NCI-H146 treated with DMSO at 0.1 percent for 48 hours (cell line): ENCODE measurements around the gene ACTR5.

Experiments used
- DNase-seq: peaks from one replicate; lab custom pipeline; 2025; ENCODE audit not compliant: unreplicated experiment; lab: John Stamatoyannopoulos, UW

Gene ACTR5

DNA sequence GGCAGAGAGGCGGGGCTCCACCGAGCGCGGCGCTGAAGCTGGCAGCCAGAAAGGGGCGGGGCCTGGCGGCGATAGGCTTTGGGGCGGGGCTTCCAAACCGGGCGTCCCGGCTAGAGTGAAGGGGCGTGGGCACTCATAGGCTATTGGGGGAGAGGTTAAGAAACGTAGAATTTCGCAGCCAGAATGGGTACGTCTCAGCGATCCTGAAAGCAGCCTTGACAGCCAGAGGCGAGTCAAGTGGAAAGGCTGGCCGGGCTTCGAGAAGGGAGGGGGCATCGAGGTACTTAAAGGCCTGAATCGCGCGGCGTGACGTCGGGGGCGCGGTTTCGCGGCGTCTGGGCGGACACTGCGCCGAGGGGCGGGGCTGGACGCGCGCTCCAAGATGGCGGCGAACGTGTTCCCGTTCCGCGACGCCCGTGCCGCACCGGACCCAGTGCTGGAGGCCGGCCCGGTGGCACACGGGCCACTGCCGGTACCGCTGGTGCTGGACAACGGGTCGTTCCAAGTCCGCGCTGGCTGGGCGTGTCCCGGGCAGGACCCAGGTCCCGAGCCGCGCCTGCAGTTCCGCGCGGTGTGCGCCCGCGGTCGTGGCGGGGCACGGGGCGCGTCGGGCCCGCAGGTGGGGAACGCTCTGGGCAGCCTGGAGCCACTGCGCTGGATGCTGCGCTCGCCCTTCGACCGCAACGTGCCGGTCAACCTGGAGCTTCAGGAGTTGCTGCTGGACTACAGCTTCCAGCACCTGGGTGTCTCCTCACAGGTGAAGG, at the start of gene ACTR5:
ACTR5 (plus strand) TSS at position 364 of the 764 bp plus-strand sequence; CDS start at position 383, 19 bp downstream.
- peak; percentile 85 for DNase-seq

DNA sequence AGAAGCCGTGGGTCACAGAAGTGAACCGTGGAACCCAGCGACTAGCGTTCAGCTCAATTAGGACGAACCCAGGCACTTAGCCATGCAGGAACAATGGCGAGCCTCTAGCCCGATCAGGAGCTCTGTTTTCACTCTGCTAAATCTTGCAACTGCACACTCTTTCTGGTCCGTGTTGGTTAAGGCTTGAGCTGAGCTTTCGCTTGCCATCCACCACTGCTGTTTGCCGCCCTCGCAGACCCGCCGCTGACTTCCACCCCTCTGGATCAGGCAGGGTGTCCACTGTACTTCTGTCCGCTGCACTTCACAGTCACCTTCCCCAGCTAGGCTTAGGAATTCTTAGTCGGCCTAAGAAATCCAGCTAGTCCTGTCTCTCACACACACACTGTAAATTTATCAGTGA, 49.7 kb upstream of the ACTR5 start:
- DNase-seq, result no peak

DNA sequence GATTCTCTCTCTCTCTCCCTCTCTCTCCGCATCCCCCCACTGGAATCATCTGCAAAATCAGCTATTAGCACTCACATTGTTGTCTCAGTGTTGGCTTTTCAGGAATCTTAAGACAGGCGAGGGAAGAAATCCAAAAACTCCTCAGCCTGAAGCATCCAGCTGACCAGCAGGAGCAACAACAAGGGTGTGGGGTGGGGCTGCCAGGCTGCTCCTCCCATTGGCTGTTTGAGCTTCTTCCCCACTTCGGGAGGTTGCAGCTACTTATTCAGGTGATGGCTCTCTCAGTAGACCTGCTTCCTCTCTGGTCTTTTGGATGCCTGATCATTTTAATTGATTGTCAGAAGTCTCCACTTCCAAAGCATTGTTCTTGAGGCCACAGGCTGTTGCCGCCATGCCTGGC, 48.1 kb upstream of the ACTR5 start:
- DNase-seq, result no peak

DNA sequence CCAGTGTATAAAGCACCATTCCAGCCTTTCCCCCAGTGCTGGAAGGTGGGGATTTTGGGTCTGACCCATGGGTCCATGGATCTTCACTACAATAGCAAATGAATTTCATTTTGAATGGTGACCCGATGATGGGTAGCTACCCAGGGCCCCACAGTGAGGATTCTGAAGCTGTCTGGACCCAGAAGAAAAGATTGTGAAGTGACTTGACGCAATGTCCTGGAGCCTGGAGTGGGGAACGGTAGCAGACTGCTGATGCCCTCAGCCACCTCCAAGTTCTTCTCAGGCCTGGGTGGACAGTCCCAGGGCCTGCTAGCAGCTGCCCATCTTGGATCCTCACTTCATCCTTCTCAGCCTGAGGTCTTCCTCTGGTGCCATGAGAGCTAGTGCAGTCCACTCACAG, 47.3 kb upstream of the ACTR5 start:
- DNase-seq, result no peak

DNA sequence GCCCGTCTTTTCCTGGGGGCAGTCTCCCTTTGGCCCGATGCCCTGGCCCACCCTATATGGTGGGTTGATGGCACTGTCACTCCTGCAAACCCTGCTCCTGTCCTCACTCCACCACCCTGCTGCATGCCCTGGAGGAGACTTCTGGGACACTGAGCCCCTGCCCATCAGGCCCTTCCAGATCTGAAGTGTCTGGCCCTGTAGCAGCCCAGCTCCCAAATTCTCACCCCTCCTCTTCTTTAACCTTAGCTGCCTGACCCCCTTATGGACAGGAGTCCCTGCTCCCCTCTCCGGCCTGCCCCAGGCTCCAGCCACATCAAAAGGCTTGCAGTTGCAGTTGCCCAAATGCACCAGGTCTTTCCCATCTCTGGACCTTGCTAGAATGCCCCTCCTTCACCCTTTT, 44.7 kb upstream of the ACTR5 start:
- DNase-seq, result no peak

DNA sequence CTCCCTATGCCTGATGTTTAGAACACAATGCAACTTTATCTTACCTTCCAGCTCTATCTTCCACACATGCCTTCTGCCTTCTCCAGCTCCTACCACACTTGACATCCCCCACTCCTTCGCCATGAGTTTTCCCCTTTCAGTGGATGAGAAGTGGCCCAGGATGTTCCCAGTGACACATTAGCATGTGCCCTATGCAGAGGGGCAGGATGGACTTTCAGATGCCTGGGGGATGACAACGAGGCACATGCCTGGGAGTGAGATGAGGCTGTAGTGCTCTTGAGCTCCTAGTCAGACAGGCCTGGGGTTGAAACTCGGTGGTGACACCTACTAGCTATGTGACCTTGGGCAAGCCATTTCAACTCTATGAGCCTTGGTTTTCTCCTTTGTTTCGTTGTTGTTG, 44.1 kb upstream of the ACTR5 start:
- DNase-seq, result no peak

DNA sequence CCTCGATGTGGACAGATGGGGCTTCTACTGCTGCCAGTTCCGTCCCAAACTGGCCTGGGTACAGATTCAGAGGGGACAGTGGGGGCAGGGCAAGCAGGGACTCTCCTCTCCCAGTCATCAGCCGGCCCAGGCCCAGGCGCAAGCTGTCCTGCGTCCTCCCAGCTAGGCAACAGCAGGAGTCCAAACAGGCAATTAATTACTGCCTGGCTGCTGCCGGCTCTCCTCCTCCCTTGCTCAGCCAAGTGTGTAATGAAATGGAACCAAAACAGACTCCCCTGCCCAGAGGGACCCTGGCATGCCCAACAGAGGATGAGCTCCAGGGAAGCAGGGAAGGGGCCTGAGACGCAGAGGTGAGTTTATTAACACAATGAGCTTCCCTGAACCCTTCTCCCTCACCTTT, 41.8 kb upstream of the ACTR5 start:
- peak; percentile 64 for DNase-seq

DNA sequence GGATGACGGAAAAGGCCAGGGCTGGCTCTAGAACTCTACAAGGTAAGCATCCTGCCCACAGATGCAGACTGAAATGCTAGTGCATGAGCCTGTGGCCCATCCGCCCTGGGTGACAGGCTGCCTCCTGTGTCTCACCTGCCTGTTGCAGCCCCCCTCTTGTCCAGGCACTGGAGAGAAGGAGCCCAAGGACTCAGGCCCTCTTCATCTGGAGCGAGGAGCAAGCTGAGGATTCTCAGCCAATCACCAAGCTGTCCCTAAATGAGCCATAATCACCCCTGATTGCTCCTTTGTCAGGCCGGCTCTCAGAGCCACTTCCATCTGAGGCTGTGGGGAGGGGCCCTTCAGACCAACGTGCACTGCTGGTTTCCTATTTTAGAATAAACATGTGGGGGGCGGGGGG, 34.0 kb upstream of the ACTR5 start:
- DNase-seq, result no peak

DNA sequence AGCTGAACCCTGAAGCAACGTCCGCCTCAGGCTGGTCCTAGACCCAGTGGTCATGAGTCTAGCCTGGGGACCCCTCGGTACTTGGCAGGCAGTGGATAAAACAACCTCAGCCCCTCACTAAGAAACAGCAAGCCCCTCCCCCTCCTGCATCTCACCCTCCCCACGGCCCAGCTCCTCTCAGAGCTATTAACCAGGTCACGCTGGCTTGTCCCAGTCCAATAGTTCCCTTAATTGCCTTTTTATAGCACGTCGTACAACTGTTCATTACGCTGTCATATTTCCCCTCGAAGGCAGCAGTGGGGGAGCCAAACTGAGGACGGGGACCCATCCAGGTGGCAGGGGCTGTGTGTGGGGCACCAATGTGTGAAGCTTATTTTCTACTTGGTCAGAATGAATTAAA, 32.6 kb upstream of the ACTR5 start:
- DNase-seq, result no peak

DNA sequence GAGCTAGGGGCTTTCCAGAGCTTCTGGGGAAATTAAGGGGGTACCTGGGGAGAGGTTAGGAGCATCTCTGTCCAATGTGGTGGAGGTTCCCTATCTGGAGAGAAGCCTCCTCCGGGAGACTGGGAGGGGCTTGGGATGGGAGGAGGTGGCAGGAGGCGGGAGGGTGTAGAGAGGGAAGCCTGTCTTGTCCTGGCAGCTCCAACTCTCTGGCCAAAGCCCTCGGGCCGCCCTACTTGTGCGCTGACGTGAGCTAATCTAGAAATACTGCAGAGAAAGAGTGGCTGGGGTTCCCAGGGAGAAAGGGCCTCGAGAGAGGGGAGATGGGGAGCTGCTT, 25.6 kb upstream of the ACTR5 start:
- DNase-seq, result no peak

DNA sequence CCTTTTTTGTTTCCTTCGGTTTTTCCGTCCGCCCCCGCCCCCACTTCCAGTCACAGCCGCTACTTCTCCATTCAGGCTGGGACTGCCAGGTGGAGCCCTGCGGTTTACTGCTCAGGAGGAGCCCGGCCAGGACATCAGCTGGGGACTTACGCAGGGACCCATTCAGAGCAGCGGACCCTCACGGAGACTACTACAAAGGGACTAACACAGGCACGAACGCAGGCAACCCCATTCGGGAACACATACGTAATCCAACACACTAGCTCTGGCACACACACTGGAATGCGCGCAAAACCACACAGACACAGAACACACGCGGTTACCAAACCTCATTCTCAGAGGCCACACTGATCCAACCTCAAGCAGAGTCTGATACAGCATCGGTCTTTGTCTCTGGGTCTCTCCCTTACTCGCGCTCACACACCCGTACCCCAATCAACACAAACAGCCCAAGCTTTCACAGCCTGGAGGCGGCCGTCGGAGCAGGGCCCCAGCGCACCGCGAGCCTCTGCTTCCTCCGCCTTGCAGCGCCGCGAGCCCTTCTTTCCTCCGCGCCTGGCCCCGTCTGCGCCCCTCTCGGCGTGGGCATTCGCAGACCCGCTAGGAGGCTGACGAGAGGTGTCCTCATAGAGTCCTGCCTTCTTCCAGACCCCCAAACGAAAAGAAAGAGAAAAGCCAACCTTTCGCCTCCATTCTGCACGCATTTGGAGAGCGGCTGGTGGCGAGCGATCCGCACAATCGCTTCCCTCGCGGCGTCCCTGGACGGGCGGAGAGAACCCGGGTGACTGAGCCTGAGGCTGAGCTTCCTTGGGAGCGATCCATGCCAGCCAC, 25.0 kb upstream of the ACTR5 start:
- DNase-seq, result no peak

DNA sequence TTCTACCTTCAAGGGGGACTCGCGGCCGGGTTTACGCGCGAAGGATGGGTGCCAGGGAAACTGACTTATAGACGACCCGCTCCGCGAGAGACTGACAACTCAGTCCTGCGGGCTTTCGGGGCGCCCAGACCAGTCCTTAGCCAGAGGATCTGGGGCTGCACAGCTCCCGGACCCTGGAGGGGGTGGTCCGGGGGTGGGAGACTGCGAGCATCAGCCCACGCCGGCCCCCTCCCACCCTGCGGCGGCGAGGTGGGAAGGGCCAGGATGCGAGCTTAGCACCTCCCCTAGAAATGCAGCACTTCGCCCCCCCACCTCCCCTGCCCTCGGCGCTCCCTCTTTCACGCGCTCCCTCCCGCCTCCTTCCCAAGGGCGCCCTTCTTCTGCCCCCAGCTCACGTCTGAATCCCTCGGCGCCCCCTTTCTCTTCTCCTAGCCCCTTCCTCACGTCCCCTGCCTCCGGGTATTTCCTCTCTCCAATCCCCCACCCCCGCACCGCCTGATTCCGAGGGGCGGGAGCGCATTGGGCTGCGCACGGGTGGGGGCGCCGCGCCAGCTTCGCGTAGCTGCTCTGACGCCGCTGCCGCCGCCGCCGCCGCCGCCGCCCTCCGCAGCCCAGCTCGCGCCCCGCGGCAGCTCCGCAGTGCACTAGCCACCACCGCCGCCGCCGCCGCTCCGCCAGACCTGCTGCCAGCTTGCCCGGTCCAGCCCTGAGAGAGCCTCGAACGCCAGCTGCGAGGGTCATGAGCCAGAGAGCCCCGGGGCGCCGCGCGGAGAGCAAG, 24.2 kb upstream of the ACTR5 start, which contains the start of gene SLC32A1:
SLC32A1 (plus strand) TSS at position 639 of the 778 bp plus-strand sequence. CDS start 239 bp downstream, outside the sequence.
- DNase-seq, result no peak

DNA sequence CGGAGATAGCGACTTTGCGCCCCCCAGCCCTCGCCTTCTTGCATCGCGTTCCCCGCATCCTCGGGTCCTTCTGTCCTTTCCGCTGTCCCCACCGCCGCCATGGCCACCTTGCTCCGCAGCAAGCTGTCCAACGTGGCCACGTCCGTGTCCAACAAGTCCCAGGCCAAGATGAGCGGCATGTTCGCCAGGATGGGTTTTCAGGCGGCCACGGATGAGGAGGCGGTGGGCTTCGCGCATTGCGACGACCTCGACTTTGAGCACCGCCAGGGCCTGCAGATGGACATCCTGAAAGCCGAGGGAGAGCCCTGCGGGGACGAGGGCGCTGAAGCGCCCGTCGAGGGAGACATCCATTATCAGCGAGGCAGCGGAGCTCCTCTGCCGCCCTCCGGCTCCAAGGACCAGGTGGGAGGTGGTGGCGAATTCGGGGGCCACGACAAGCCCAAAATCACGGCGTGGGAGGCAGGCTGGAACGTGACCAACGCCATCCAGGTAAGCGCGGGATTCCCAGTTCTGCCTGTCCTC, 23.6 kb upstream of the ACTR5 start:
- no peak for DNase-seq

DNA sequence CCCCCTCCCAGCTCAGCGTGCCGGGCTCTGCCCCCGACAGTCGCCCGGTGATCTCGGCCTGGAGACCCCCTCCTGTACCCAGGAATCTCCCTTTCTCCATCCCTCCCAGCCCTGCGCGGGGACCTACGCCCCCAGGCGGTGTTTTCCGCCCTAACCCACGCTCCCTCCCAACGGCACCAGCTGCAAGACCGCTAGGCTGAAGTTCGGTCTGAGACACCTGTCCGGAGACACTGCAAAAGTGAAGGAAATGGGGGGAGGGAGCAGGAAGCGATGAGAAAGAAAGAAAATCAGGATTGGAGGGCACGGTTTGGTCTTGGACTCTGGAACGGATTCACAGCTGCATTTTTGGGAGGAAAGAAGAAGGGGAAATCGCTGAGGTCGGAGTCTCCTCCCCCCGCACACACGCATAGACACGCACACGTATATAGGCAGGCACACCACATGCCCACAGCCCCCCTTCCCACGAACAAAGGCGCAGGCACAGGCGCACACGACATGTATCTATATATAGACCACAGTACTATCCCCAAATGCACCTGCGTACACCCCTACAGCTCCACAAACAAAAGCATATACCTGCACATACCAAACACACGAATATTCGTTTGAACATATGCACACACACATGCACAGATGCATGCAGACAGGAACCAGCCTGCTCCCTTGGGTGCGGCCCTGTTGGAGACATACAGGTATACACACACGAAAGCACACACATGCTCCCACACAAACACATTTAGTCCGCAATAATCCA, 22.9 kb upstream of the ACTR5 start:
- no peak for DNase-seq

DNA sequence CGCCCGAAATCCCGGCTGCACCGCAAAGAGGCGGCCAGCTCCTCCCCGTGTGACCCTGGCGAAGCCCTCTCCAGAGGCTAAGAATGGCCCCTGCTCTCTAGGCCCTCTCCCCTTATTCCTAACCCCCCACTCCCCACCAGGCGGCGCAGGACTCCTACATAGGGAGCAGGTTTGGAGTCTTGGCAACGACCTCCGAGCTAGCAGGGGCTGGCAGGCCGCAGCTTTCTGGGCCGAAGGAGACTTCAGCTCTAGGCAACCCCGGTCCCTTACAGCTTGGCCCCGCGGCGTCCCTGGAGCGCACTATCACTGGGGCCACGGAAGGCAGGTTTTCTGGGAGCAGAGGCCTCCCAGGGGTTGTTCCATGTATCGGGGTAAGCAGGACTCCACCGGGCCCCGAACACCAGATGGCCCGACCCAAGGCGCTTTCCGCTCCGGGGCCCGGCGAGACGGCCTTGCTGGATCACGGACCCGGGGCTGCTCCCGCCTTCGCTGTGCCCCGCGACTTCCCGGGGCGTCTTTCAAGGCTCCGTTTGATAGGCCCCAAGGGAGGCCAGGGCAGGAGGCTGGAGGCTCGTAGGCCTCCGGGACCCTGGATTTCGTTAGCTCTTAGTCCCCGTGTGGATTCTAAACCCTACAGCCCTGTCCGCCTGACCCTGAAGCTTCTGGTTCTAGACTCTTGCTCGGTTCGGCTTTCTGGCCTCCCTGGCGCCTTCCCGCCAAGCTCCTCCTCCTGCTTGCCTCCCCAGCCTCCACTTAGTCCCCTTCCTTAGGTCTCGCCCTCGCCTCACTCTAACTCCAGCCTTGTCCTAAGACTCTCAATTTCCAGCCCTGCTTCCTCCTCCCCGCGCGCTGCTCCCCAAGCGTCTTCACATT, 22.1 kb upstream of the ACTR5 start:
- no peak for DNase-seq

DNA sequence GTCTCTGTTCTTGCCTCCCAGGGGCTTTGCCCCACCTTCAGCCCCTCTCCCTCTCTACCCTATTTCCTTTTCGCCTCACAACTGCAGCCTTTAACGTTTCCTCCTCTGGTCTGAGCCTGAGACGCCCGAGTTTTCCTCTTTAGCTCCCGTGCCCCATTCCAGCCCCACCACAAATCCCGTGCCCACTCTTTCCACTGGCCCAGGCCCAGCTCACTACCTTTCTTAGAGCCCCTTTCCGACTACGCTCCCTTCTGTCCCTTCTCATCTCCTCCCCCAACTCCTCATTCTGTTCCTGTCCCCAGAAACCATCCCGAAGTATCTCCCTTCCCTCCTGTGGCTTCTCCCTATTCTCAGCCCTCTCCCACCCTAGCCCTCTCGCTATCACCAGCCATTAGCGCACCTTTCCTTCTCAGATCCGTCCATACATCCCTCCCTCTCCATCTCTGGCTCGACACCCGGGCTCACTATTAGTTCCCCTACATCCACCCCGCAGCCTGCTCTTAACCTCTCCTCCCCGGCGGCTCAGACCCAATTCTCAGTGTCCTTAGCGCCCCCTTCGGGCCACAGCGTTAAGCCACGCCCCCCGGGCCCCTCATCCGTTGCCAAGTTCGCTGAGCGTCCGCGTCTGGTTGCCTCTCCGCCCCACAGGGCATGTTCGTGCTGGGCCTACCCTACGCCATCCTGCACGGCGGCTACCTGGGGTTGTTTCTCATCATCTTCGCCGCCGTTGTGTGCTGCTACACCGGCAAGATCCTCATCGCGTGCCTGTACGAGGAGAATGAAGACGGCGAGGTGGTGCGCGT, 21.3 kb upstream of the ACTR5 start:
- no peak for DNase-seq

DNA sequence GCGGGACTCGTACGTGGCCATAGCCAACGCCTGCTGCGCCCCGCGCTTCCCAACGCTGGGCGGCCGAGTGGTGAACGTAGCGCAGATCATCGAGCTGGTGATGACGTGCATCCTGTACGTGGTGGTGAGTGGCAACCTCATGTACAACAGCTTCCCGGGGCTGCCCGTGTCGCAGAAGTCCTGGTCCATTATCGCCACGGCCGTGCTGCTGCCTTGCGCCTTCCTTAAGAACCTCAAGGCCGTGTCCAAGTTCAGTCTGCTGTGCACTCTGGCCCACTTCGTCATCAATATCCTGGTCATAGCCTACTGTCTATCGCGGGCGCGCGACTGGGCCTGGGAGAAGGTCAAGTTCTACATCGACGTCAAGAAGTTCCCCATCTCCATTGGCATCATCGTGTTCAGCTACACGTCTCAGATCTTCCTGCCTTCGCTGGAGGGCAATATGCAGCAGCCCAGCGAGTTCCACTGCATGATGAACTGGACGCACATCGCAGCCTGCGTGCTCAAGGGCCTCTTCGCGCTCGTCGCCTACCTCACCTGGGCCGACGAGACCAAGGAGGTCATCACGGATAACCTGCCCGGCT, 20.6 kb upstream of the ACTR5 start:
- DNase-seq, result no peak

DNA sequence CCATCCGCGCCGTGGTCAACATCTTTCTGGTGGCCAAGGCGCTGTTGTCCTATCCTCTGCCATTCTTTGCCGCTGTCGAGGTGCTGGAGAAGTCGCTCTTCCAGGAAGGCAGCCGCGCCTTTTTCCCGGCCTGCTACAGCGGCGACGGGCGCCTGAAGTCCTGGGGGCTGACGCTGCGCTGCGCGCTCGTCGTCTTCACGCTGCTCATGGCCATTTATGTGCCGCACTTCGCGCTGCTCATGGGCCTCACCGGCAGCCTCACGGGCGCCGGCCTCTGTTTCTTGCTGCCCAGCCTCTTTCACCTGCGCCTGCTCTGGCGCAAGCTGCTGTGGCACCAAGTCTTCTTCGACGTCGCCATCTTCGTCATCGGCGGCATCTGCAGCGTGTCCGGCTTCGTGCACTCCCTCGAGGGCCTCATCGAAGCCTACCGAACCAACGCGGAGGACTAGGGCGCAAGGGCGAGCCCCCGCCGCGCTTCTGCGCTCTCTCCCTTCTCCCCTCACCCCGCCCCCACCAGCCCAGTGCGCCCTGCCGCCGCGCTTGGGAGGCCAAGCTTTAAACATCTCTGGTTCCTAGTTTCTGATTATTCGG, 20.0 kb upstream of the ACTR5 start:
- no peak for DNase-seq
